Left ventricle myocardium inferior (tissue), 1 donor: ENCODE results near the gene SPTLC2. TPM values are rescaled to one million over a fixed set of nuclear protein-coding genes. Genes with fewer than 3 reads are reported as not detected.
A peak's percentile ranks its signal among the peaks of the same experiment; 100 is the strongest.

Experiments used
- DNase-seq: peaks from one replicate; pipeline ENCODE4 v3.0.0-alpha.2; 2020
- H3K27ac ChIP-seq: fragments of 200-600 bp; replicated peaks from 2 replicates; pipeline ENCODE4 v1.8.0; 2021
- H3K27me3 ChIP-seq: fragments of 200-600 bp; 2 replicates; pipeline ENCODE4 v1.8.0; 2021; ENCODE audit warnings: low read depth
- H3K36me3 ChIP-seq: fragments of 200-600 bp; 2 replicates; pipeline ENCODE4 v1.8.0; 2021
- H3K4me1 ChIP-seq: fragments of 200-600 bp; 2 replicates; pipeline ENCODE4 v1.8.0; 2021
- H3K4me3 ChIP-seq: fragments of 200-600 bp; 2 replicates; pipeline ENCODE4 v1.8.0; 2021; ENCODE audit warnings: mild to moderate bottlenecking, moderate library complexity
- H3K9me3 ChIP-seq: fragments of 200-600 bp; replicated peaks from 2 replicates; pipeline ENCODE4 v1.8.0; 2021
- CTCF ChIP-seq: fragments of 200-600 bp; IDR thresholded peaks from 2 replicates; pipeline ENCODE4 v1.8.0; 2021; ENCODE audit warnings: antibody characterized with exemption, mild to moderate bottlenecking, borderline replicate concordance
- intact Hi-C: fragments of 100-400 bp; cut with micrococcal nuclease; formaldehyde crosslinking; loops from one replicate; pipeline ENCODE4 v1.11.0; 2022
- total RNA-seq: library from RNA; stranded (reverse); fragmentation: NEBNext Ultra II Directional; extraction: Animal tissue kit (Norgen Biotek cat#: 25700); gene quantifications from one replicate; pipeline ENCODE4 v1.2.1, GENCODE V29; 2021
- donor health status: DM: no; HTN: yes; CAD: no; lungs with severe emphysema.

The SPTLC2 gene
- total RNA-seq, 1 donor from 2014 or later, result 11.5 TPM

GRCh38 chr14:77585385-77585784, 31.1 kb downstream of the SPTLC2 start:
- intact Hi-C loops, result no loop called here
- no peaks in the 10 kb centered on the region for H3K9me3 ChIP-seq
- H3K27me3 ChIP-seq, result no peaks in the 10 kb centered on the region
- H3K36me3 ChIP-seq, result no peaks in the 10 kb centered on the region
- DNase-seq, result no peak
- H3K27ac ChIP-seq, result no peak overlapping the region
- peaks cover 53% of the 10 kb centered on the region for H3K4me1 ChIP-seq
- TF ChIP-seq CTCF, result no peak
- no peak overlapping the region for H3K4me3 ChIP-seq

DNA sequence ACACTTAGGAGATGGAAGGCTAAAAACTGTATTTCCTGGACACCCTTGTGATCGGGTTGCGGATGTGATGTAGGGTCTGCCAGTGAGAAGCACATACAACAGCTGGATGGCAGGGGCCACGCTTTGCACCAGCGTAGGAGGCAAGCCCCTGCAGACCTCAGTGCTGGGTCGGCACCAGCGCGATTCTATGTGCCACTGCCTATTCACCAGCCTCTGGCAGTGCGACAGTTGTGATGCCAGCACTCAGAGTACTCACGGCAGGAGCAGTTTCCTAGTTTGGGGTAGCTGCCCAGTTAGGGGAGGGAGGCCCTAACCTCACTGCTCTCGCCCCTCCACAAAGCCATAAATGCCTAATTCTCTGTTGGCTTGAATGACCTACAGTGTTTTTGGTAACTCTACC, 31.6 kb downstream of the SPTLC2 start:
- H3K4me3 ChIP-seq, result no peak overlapping the region
- H3K27ac ChIP-seq, result no peak overlapping the region
- no peak for TF ChIP-seq CTCF
- no peaks in the 10 kb centered on the region for H3K27me3 ChIP-seq
- peaks cover 51% of the 10 kb centered on the region for H3K4me1 ChIP-seq
- DNase-seq, result no peak
- no peaks in the 10 kb centered on the region for H3K9me3 ChIP-seq
- intact Hi-C loops, result no loop called here
- no peaks in the 10 kb centered on the region for H3K36me3 ChIP-seq

GRCh38 chr14:77583657-77584056, 32.8 kb downstream of the SPTLC2 start:
- H3K4me3 ChIP-seq, result no peak overlapping the region
- intact Hi-C loops, result no loop called here
- no peak overlapping the region for H3K27ac ChIP-seq
- H3K36me3 ChIP-seq, result no peaks in the 10 kb centered on the region
- no peaks in the 10 kb centered on the region for H3K9me3 ChIP-seq
- TF ChIP-seq CTCF, result no peak
- H3K27me3 ChIP-seq, result no peaks in the 10 kb centered on the region
- peaks cover 61% of the 10 kb centered on the region for H3K4me1 ChIP-seq
- no peak for DNase-seq

- H3K4me3 ChIP-seq, result no peak overlapping the region
- intact Hi-C loops, result no loop called here
- no peak overlapping the region for H3K27ac ChIP-seq
- no peak for DNase-seq
- no peaks in the 10 kb centered on the region for H3K27me3 ChIP-seq
- H3K9me3 ChIP-seq, result no peaks in the 10 kb centered on the region
- TF ChIP-seq CTCF, result no peak
- peaks cover 69% of the 10 kb centered on the region for H3K4me1 ChIP-seq
- no peaks in the 10 kb centered on the region for H3K36me3 ChIP-seq
Observed at GRCh38 chr14:77582511-77582910, 33.9 kb downstream of the SPTLC2 start.

DNA sequence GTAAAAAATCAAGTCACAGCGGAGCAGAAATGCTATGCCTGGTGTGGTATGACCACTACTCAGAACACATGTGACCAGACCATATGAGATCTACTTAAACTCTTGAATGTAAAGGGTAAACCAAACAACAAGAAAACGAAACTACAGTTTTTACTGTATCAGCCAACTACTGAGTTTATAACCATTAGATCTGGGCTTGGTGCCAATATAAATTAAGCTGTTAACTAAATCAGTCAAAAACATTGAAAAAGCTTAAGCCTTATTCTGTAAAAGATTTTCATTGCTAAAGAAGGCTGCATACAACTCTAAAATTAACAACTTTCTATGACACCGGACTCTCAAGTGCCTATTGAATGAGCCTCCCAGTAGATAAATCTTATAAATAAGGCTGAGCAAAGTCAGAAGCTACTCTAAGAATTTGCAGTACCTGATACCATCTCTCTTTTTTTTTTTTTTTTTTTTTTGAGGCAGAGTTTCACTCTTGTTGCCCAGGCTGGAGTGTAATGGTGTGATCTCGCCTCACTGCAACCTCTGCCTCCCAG, 35.4 kb downstream of the SPTLC2 start:
- no peak for TF ChIP-seq CTCF
- peaks cover 74% of the 10 kb centered on the region for H3K4me1 ChIP-seq
- H3K4me3 ChIP-seq, result peak overlapping the region; percentile 38
- H3K36me3 ChIP-seq, result peaks cover under 1% of the 10 kb centered on the region
- intact Hi-C loops, result no loop called here
- H3K9me3 ChIP-seq, result no peaks in the 10 kb centered on the region
- no peak for DNase-seq
- H3K27me3 ChIP-seq, result no peaks in the 10 kb centered on the region
- H3K27ac ChIP-seq, result peak overlapping the region; percentile 40
